Epithelial cell of esophagus (primary cell): Measurements from ENCODE around the gene SBK2.

ENCODE experiments used
- DNase-seq: peaks from one replicate; pipeline ENCODE4 v3.0.0; 2010; ENCODE audit warnings: low read depth
- H3K4me3 ChIP-seq: 2 replicates; pipeline ENCODE4 v1.5.1; 2011; ENCODE audit warnings: mild to moderate bottlenecking, low read length, control low read depth
- TF ChIP-seq, protein P1 (sequence below): IDR thresholded peaks from 2 replicates; pipeline ENCODE4 v1.5.1; 2011; ENCODE audit warnings: low read depth, mild to moderate bottlenecking, low read length, control low read depth, inconsistent platforms; ENCODE audit not compliant: insufficient read depth; ENCODE audit errors: missing control alignments

The SBK2 gene

DNA sequence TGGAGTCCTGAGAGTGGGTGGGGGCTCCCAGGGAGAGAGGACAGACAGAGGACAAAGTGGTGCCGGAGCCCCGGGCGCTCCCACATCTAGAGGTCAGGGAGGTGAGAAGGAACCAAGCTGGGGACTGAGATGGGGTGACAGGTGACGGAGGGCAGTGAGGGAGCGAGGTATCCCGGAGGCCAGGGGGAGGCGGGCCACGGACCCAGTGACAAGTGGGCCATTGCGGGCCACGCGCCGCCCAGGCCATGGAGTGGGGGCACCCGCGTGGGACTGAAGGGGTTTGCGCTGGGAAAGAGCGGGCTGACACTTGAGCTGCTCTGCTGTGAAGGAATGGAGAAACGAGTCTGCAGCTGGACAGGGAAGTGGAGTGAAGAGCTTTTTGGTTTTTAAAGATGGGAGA, 57.9 kb downstream of the SBK2 start:
- TF ChIP-seq, protein P1, sequence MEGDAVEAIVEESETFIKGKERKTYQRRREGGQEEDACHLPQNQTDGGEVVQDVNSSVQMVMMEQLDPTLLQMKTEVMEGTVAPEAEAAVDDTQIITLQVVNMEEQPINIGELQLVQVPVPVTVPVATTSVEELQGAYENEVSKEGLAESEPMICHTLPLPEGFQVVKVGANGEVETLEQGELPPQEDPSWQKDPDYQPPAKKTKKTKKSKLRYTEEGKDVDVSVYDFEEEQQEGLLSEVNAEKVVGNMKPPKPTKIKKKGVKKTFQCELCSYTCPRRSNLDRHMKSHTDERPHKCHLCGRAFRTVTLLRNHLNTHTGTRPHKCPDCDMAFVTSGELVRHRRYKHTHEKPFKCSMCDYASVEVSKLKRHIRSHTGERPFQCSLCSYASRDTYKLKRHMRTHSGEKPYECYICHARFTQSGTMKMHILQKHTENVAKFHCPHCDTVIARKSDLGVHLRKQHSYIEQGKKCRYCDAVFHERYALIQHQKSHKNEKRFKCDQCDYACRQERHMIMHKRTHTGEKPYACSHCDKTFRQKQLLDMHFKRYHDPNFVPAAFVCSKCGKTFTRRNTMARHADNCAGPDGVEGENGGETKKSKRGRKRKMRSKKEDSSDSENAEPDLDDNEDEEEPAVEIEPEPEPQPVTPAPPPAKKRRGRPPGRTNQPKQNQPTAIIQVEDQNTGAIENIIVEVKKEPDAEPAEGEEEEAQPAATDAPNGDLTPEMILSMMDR = no peak
- no peak for DNase-seq
- H3K4me3 ChIP-seq = no peak overlapping the region
